ENCODE results near the gene ALG12. TPM values are rescaled to one million over a fixed set of nuclear protein-coding genes. Genes with fewer than 3 reads are reported as not detected.

The ALG12 gene
- total RNA-seq, 1 experiment from 2014 or later = 16.6 TPM

DNA sequence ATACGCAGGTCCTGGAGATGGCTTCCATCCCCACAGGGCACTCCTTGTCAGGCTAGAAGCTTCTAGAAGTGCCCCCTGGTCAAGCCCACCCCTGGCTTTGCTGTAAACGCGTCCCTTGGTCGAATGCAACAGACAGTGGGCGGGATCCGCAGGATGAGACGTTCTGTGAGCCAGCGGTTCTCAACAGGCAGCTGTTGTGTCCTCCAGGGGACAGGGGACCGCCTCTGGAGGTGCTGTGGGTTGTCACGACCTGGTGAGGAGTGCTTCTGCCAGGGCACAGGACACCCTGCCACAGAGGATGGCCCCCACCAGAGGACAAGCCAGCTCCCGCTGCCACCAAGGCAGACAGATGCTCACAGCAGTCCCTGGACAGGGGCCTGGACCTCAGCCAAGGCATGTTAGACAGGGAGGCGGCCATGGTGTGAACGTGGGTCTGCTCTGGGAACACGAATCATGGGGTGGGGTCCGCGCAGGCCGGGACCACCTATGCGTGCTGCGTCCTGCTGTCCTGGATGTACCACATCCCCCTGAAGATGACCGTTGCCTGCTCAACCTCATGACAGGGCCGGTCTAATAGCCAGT is 11.8 kb upstream of the ALG12 start:
- Histone ChIP-seq H3K9me2 (ENCODE audit: insufficient read depth) (no peaks in the 10 kb centered on the region), H3K4me3 (replicated peaks in 1 of 2; ENCODE audit: low read depth in 1 of 2, low read length in 2 of 2) (no peak overlapping the region), H3K9me3 (ENCODE audit: control insufficient read depth in 1 of 2, insufficient read depth in 1 of 2, low read depth in 1 of 2, low read length in 2 of 2) (no peaks in the 10 kb centered on the region), H3K79me2 (ENCODE audit: insufficient read depth, low read length) (no peaks in the 10 kb centered on the region), H3K4me1 (ENCODE audit: control insufficient read depth in 1 of 2, insufficient read depth in 2 of 2, low read length in 2 of 2) (peaks cover 22 to 40% of the 10 kb centered on the region in 2 experiments), H3K27ac (ENCODE audit: low read depth, low read length) (no peak overlapping the region), H3K27me3 (ENCODE audit: insufficient read depth, low read length) (no peaks in the 10 kb centered on the region), H3K9ac (ENCODE audit: low read length) (no peak overlapping the region), H2AFZ (ENCODE audit: low read depth, low read length, poor library complexity, severe bottlenecking) (no peak overlapping the region), H3K4me2 (ENCODE audit: low read length) (peak overlapping the region; percentile 57), H3K36me3 (ENCODE audit: control insufficient read depth in 1 of 2, insufficient read depth in 2 of 2, low read length in 2 of 2) (no peaks in the 10 kb centered on the region), H4K20me1 (ENCODE audit: insufficient read depth) (no peaks in the 10 kb centered on the region)
- ChIA-PET POLR2A (interaction anchor here (1.3 kb wide), 1 partner anchor 100 kb away, joined by 13 read pairs; no protein-coding TSS in a partner anchor), RAD21 (ENCODE audit: low non-redundant PET in 1 of 2, low total read pairs in 2 of 2, uncharacterized antibody in 2 of 2, unreplicated experiment in 2 of 2) (interaction anchor here (1.8 to 2.0 kb wide), 2 partner anchors 100 kb away, joined by 23 to 36 read pairs; no protein-coding TSS in a partner anchor), CTCF (interaction anchor here (1.3 to 2.3 kb wide), 8 partner anchors 22 to 307 kb away, joined by 3 to 115 read pairs (median 6); no protein-coding TSS in a partner anchor)
- DNase-seq (ENCODE audit: low read depth, low spot score) = no peak
- no TSS peak for BruUV-seq (replicated peaks)
- TF ChIP-seq ZFX (IDR thresholded peaks at IDR 0.05) = no peak
- TF ChIP-seq, protein P1, sequence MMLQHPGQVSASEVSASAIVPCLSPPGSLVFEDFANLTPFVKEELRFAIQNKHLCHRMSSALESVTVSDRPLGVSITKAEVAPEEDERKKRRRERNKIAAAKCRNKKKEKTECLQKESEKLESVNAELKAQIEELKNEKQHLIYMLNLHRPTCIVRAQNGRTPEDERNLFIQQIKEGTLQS (IDR thresholded peaks at IDR 0.05) = no peak
- no peak for TF ChIP-seq RAD21 (IDR thresholded peaks at IDR 0.05; ENCODE audit: low read depth)
- TF ChIP-seq POLR2AphosphoS5 (IDR thresholded peaks at IDR 0.05; ENCODE audit: low read depth, low read length) = no peak
- no peak for TF ChIP-seq EZH2phosphoT487 (IDR thresholded peaks at IDR 0.05; ENCODE audit: borderline replicate concordance)
- TF ChIP-seq JUND (IDR thresholded peaks at IDR 0.05) = no peak
- no peak for TF ChIP-seq SP1 (IDR thresholded peaks at IDR 0.05; ENCODE audit: low read depth)
- TF ChIP-seq, protein P2, sequence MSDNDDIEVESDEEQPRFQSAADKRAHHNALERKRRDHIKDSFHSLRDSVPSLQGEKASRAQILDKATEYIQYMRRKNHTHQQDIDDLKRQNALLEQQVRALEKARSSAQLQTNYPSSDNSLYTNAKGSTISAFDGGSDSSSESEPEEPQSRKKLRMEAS (IDR thresholded peaks at IDR 0.05) = no peak
- TF ChIP-seq EZH2 (IDR thresholded peaks at IDR 0.05) = no peak
- TF ChIP-seq CBX3 (IDR thresholded peaks at IDR 0.05; ENCODE audit: low read depth) = no peak
- TF ChIP-seq ZNF274 (IDR thresholded peaks at IDR 0.05; ENCODE audit: low read depth, low read length) = no peak
- no peak for ATAC-seq
- intact Hi-C loops (cut with micrococcal nuclease) = loop anchor here (5.0 to 10.0 kb wide), 3 partner anchors 47 to 275 kb away; partner anchors contain the start of gene SELENOO
